Transverse colon (tissue), 4 donors: ENCODE data around the gene MYH15. TPM values are rescaled to one million over a fixed set of nuclear protein-coding genes. Genes with fewer than 3 reads are reported as not detected.
A peak's percentile ranks its signal among the peaks of the same experiment; 100 is the strongest.

Experiments used
- DNase-seq: peaks from one replicate; pipeline ENCODE4 v3.0.0-alpha.2; 2019
- H3K27ac ChIP-seq, 4 donors: fragments of 200-600 bp; sonication (generic); 2 replicates each; pipeline ENCODE4 v1.5.1; 2016 to 2018; ENCODE audit warnings: inconsistent platforms in 4 of 4
- H3K27me3 ChIP-seq: fragments of 200-600 bp; sonication (generic); 2 replicates; pipeline ENCODE4 v1.5.1; 2017; ENCODE audit warnings: inconsistent platforms
- H3K36me3 ChIP-seq, 4 donors: fragments of 200-600 bp; sonication (generic); 2 replicates each; pipeline ENCODE4 v1.5.1; 2017 to 2019; ENCODE audit warnings: inconsistent platforms in 4 of 4
- H3K4me1 ChIP-seq, 4 donors: fragments of 200-600 bp; sonication (generic); 2 replicates each; pipeline ENCODE4 v1.5.1; 2017 to 2020; ENCODE audit warnings: inconsistent platforms in 4 of 4
- H3K4me3 ChIP-seq, 4 donors: fragments of 200-600 bp; sonication (generic); 1 replicate in 1 of 4; 2 replicates in 3 of 4; pipeline versions ENCODE4 v1.5.1 to v1.6.1; 2017 to 2019; ENCODE audit warnings: inconsistent platforms in 4 of 4
- H3K9me3 ChIP-seq, 2 donors: fragments of 200-600 bp; sonication (generic); 2 replicates each; pipeline ENCODE4 v1.5.1; 2017 to 2019; ENCODE audit warnings: inconsistent platforms in 2 of 2
- EP300 ChIP-seq: sonication (generic); formaldehyde crosslinking; IDR thresholded peaks from one replicate; pipeline ENCODE4 v1.6.1; 2017; ENCODE audit warnings: antibody characterized with exemption, low read depth
- POLR2A ChIP-seq: fragments of 450-650 bp; IDR thresholded peaks from one replicate; pipeline ENCODE4 v1.6.1; 2016; ENCODE audit warnings: antibody characterized with exemption, mild to moderate bottlenecking, moderate library complexity
- POLR2AphosphoS5 ChIP-seq, 3 donors: sonication (generic); formaldehyde crosslinking; IDR thresholded peaks; one replicate each; pipeline ENCODE4 v1.6.1; 2016; ENCODE audit warnings: antibody characterized with exemption in 3 of 3
- WGBS, 2 donors: methylation state at CpG; one replicate each; pipeline ENCODE4 v1.1.5; 2018; ENCODE audit warnings: low coverage in 1 of 2; 5-methylcytosine and 5-hydroxymethylcytosine counted together
- in situ Hi-C, 4 donors: fragments of 200-750 bp; cut with MboI; loops; one replicate each; pipeline versions ENCODE4 v1.15.0 to v1.15.1; 2017; ENCODE audit warnings: low sequenced_read_pairs in 3 of 4, low pct_ligation_motif_present in 1 of 4, low pct_unique_long_range_greater_than_20kb in 1 of 4
- intact Hi-C: fragments of 100-400 bp; cut with DNase I; formaldehyde crosslinking; loops from one replicate; pipeline ENCODE4 v1.15.1; 2023; ENCODE audit warnings: low total_unique reads
- total RNA-seq, 4 donors: library from RNA; depleted of rRNA; stranded (reverse); fragments of >200 nt; gene quantifications; one replicate each; pipeline ENCODE4 v1.1.0, GENCODE V29; 2016
- TF ChIP-seq, protein P1 (sequence below), 5 experiments: fragments of 200-600 bp in 3 of 5; fragments of 450-650 bp in 2 of 5; sonication (generic) in 3 of 5; IDR thresholded peaks; 1 replicate in 2 of 5; 2 replicates in 3 of 5; pipeline ENCODE4 v1.5.1; 2016 to 2017; ENCODE audit warnings: antibody characterized with exemption in 5 of 5, inconsistent platforms in 3 of 5, mild to moderate bottlenecking in 2 of 5, moderate library complexity in 1 of 5

The MYH15 gene
- total RNA-seq, 4 donors from 2014 or later: 0.16 to 0.41 TPM; not detected in 2

DNA sequence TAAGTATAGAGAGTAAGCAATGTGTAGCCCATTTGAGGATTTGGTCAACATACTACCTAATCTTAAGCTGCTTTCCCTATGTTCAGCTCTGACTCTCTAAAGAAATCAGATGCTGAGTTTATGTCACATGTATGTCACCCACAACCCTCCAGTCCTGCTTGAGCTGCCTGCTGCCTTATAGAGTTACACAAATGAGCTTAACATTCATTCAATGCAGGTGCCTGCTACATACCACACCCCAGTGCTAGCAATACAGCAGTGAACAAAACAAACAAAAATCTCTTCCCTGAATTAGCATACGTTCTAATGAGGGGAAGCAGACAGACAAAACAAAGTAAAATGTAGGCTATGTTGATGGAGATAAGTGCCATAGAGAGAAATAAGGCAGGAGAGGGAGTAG, 121.0 kb downstream of the MYH15 start:
- WGBS, 2 donors: 33 to 38% methylated on average over 1 of the region's 1 CpG
- in situ Hi-C loops (no loop called here), intact Hi-C loops (no loop called here)
- DNase-seq: no peak
- H3K27me3 ChIP-seq: no peaks in the 10 kb centered on the region
- TF ChIP-seq, protein P1, sequence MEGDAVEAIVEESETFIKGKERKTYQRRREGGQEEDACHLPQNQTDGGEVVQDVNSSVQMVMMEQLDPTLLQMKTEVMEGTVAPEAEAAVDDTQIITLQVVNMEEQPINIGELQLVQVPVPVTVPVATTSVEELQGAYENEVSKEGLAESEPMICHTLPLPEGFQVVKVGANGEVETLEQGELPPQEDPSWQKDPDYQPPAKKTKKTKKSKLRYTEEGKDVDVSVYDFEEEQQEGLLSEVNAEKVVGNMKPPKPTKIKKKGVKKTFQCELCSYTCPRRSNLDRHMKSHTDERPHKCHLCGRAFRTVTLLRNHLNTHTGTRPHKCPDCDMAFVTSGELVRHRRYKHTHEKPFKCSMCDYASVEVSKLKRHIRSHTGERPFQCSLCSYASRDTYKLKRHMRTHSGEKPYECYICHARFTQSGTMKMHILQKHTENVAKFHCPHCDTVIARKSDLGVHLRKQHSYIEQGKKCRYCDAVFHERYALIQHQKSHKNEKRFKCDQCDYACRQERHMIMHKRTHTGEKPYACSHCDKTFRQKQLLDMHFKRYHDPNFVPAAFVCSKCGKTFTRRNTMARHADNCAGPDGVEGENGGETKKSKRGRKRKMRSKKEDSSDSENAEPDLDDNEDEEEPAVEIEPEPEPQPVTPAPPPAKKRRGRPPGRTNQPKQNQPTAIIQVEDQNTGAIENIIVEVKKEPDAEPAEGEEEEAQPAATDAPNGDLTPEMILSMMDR (IDR thresholded peaks at IDR 0.05): no peak
- TF ChIP-seq EP300 (no peak), POLR2AphosphoS5 (IDR thresholded peaks at IDR 0.05) (no peak), POLR2A (no peak)
- H3K36me3 ChIP-seq: no peaks in the 10 kb centered on the region
- H3K9me3 ChIP-seq: no peaks in the 10 kb centered on the region
- H3K27ac ChIP-seq: peak overlapping the region; percentile 9 to 47 (median 33)
- no peak overlapping the region for H3K4me3 ChIP-seq
- peaks cover 0 to 14% (median 8%) of the 10 kb centered on the region in 4 donors for H3K4me1 ChIP-seq

DNA sequence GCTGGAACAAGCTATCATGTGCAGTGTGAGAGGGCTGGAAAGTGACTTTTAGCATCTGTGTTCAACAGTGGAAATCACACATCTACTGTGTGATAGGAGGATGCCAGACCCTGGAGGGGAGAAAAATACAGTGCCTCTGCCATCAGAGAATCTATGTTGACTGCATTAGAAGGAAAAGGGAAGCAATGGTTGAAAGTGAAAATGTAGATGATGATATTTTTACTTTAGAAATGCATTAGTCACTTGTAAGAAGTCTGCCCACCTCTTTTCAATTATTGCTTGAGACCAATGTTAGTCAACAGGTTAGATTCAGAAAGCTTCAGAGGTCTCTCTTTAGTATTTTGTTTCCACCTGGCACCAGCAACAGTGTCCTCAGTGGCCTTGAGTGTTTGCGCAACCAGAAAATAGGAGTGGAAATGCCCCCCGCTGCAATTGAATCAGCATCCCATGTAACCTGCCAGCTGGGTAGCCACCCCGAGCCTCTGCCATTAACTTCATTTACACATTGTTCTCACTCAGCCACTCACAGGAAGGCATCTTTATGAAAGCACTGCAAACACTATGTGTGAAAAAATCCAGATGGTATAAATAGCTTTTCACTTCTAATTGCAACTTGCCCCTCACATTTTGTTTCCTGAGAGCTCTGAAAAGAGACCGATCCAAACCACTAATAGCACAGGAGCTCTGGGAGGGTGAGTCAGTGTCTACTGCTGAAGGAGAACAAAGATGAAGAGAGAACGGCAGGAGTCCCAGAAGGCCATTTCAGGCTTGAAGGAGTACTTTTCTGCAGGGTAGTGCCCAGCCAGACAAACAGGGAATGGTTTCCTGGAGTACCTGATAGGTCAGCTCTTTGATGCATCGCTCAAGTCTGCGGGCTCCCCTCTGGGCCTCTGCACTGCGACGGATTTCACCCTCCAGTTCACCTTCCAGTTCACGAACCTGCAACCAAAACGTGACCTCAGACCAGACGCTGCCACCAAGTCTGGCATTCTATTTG, 122.0 kb downstream of the MYH15 start:
- peak overlapping the region in 2 of 4 donors; percentile 43 to 47 for H3K27ac ChIP-seq
- H3K36me3 ChIP-seq: no peaks in the 10 kb centered on the region
- in situ Hi-C loops (no loop called here), intact Hi-C loops (no loop called here)
- H3K9me3 ChIP-seq: no peaks in the 10 kb centered on the region
- 70 to 72% methylated on average over 4 to 12 of the region's 12 CpGs for WGBS, 2 donors
- no peak for DNase-seq
- no peak overlapping the region for H3K4me3 ChIP-seq
- peaks cover 0 to 14% (median 8%) of the 10 kb centered on the region in 4 donors for H3K4me1 ChIP-seq
- TF ChIP-seq EP300 (no peak), POLR2AphosphoS5 (IDR thresholded peaks at IDR 0.05) (no peak), POLR2A (no peak)
- TF ChIP-seq, protein P1 (IDR thresholded peaks at IDR 0.05): no peak
- H3K27me3 ChIP-seq: no peaks in the 10 kb centered on the region

DNA sequence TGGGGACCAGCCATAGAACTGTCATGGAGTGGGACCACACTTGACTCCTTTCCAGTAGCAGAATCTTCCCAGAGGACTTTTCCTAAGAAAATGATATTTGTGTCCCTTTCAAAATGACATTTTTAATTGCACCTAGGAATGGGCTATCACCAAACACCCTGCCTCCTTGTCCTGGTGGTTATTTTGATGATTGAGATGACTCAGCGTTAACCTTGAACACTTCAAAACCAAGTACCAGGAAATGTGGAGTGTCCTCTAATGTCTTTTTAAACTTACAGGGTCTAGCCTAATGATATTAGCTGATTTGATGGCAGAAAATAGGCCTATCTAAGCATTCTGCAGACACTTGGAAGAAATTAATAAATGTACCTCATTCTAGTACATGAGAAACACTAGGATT, 123.3 kb downstream of the MYH15 start:
- in situ Hi-C loops (no loop called here), intact Hi-C loops (no loop called here)
- peaks cover 0 to 13% (median 6%) of the 10 kb centered on the region in 4 donors for H3K4me1 ChIP-seq
- no peaks in the 10 kb centered on the region for H3K27me3 ChIP-seq
- no peak overlapping the region for H3K4me3 ChIP-seq
- H3K27ac ChIP-seq: no peak overlapping the region
- no peaks in the 10 kb centered on the region for H3K9me3 ChIP-seq
- no peak for DNase-seq
- TF ChIP-seq POLR2A: no peak
- TF ChIP-seq EP300: no peak
- TF ChIP-seq, protein P1 (IDR thresholded peaks at IDR 0.05): no peak
- TF ChIP-seq POLR2AphosphoS5 (IDR thresholded peaks at IDR 0.05): no peak
- WGBS, 2 donors: 86 to 95% methylated on average over 1 of the region's 1 CpG
- H3K36me3 ChIP-seq: no peaks in the 10 kb centered on the region

DNA sequence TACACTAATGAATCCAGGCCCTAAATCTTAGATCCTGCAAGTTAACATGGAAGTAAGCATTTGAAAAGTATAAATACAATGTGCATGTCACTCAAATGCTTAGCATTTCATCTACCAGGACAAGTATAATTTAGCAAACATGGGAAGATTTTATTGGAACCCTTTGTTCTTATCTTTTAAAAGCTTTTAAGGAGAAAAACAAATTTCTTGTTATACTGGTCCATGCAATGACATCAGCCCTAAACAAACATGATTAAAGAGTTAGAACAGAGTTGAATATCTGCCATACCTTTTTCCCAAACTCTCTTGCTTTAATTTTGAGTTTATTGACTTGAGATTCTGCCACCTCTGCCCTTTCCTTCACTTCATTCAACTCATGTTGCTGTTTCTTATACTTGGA, 127.1 kb downstream of the MYH15 start:
- no peaks in the 10 kb centered on the region for H3K27me3 ChIP-seq
- H3K4me1 ChIP-seq: no peaks in the 10 kb centered on the region
- H3K27ac ChIP-seq: no peak overlapping the region
- H3K9me3 ChIP-seq: no peaks in the 10 kb centered on the region
- H3K4me3 ChIP-seq: no peak overlapping the region
- intact Hi-C loops: no loop called here
- in situ Hi-C loops: no loop called here
- H3K36me3 ChIP-seq: no peaks in the 10 kb centered on the region
- TF ChIP-seq POLR2A (no peak), EP300 (no peak), POLR2AphosphoS5 (IDR thresholded peaks at IDR 0.05) (no peak)
- TF ChIP-seq, protein P1 (IDR thresholded peaks at IDR 0.05): no peak
- no peak for DNase-seq
